HEK293 (cell line): ENCODE data around the gene KLHDC4.

Source experiments
- CTCF ChIA-PET: fragments of 350-600 bp; formaldehyde crosslinking; extraction: SDS; loops from one replicate; lab custom pipeline; 2021; ENCODE audit warnings: antibody characterized with exemption; lab: Yijun Ruan, JAX
- POLR2A ChIA-PET: fragments of 300-600 bp; formaldehyde crosslinking; extraction: SDS; loops from one replicate; lab custom pipeline; 2020; ENCODE audit warnings: antibody characterized with exemption, inconsistent platforms; lab: Yijun Ruan, JAX
- H3K27ac ChIP-seq: fragments of 200-500 bp; sonication (Bioruptor generic); 2 replicates; pipeline ENCODE4 v1.5.1; 2014; ENCODE audit warnings: low read depth, low read length, control low read depth, inconsistent platforms; ENCODE audit errors: extremely low read depth
- H3K36me3 ChIP-seq, 2 experiments: fragments of 200-500 bp in 1 of 2; sonication (Bioruptor generic) in 1 of 2; 1 replicate in 1 of 2; 2 replicates in 1 of 2; pipeline ENCODE4 v1.5.1; 2014 to 2017; ENCODE audit warnings: inconsistent platforms in 2 of 2, low read length in 2 of 2; ENCODE audit not compliant: control insufficient read depth in 2 of 2, insufficient read depth in 1 of 2
- H3K4me1 ChIP-seq: fragments of 200-500 bp; sonication (Bioruptor generic); 2 replicates; pipeline ENCODE4 v1.5.1; 2014; ENCODE audit warnings: mild to moderate bottlenecking, low read length, inconsistent platforms; ENCODE audit not compliant: control insufficient read depth, insufficient read depth
- H3K4me3 ChIP-seq: 2 replicates; pipeline ENCODE4 v1.5.1; 2011; ENCODE audit warnings: low read depth, mild to moderate bottlenecking, control low read depth, low read length, moderate library complexity
- H3K9me3 ChIP-seq: fragments of 200-500 bp; sonication (Bioruptor generic); 2 replicates; pipeline ENCODE4 v1.5.1; 2014; ENCODE audit warnings: low read depth, low read length, inconsistent platforms; ENCODE audit not compliant: control insufficient read depth, insufficient read depth
- CTCF ChIP-seq: fragments of 450-650 bp; formaldehyde crosslinking; IDR thresholded peaks from 2 replicates; pipeline ENCODE4 v1.5.1; 2016; ENCODE audit warnings: missing biosample characterization, missing genetic modification characterization
- GLI2 ChIP-seq: fragments of 450-650 bp; formaldehyde crosslinking; IDR thresholded peaks from 2 replicates; pipeline ENCODE4; 2017; ENCODE audit warnings: missing biosample characterization, missing genetic modification characterization, low read depth, borderline replicate concordance
- IKZF3 ChIP-seq: fragments of 450-650 bp; IDR thresholded peaks from 2 replicates; pipeline ENCODE4 v1.5.0; 2018; ENCODE audit warnings: missing biosample characterization, mild to moderate bottlenecking, missing genetic modification characterization, moderate library complexity
- MZF1 ChIP-seq: fragments of 450-650 bp; formaldehyde crosslinking; IDR thresholded peaks from 2 replicates; pipeline ENCODE4 v1.5.1; 2017; ENCODE audit warnings: missing biosample characterization, missing genetic modification characterization, borderline replicate concordance
- REPIN1 ChIP-seq: fragments of 450-650 bp; formaldehyde crosslinking; IDR thresholded peaks from 2 replicates; pipeline ENCODE4 v1.5.1; 2017; ENCODE audit warnings: missing biosample characterization, missing genetic modification characterization, low read depth
- ZBTB7A ChIP-seq: fragments of 450-650 bp; formaldehyde crosslinking; IDR thresholded peaks from 2 replicates; pipeline ENCODE4 v1.5.1; 2016; ENCODE audit warnings: low read depth, missing biosample characterization, missing genetic modification characterization
- ZNF114 ChIP-seq: fragments of 450-650 bp; formaldehyde crosslinking; IDR thresholded peaks from 2 replicates; pipeline ENCODE4 v1.5.0; 2017; ENCODE audit warnings: missing biosample characterization, missing genetic modification characterization
- ZNF138 ChIP-seq: fragments of 450-650 bp; formaldehyde crosslinking; IDR thresholded peaks from 2 replicates; pipeline ENCODE4 v1.5.1; 2016; ENCODE audit warnings: missing biosample characterization, missing genetic modification characterization, borderline replicate concordance
- ZNF157 ChIP-seq: fragments of 450-650 bp; formaldehyde crosslinking; IDR thresholded peaks from 2 replicates; pipeline ENCODE4 v1.5.1; 2016; ENCODE audit warnings: missing biosample characterization, missing genetic modification characterization
- ZNF184 ChIP-seq: fragments of 450-650 bp; IDR thresholded peaks from 2 replicates; pipeline ENCODE4 v1.5.1; 2018; ENCODE audit warnings: missing biosample characterization, mild to moderate bottlenecking, missing genetic modification characterization
- ZNF324 ChIP-seq: fragments of 450-650 bp; formaldehyde crosslinking; IDR thresholded peaks from 2 replicates; pipeline ENCODE4 v1.5.1; 2016; ENCODE audit warnings: missing biosample characterization, missing genetic modification characterization
- ZNF416 ChIP-seq: fragments of 450-650 bp; formaldehyde crosslinking; IDR thresholded peaks from 2 replicates; pipeline ENCODE4 v1.5.1; 2016; ENCODE audit warnings: missing biosample characterization, missing genetic modification characterization
- ZNF544 ChIP-seq: fragments of 450-650 bp; formaldehyde crosslinking; IDR thresholded peaks from 2 replicates; pipeline ENCODE4 v1.5.0; 2017; ENCODE audit warnings: missing biosample characterization, missing genetic modification characterization
- ZNF585B ChIP-seq: fragments of 450-650 bp; formaldehyde crosslinking; IDR thresholded peaks from 2 replicates; pipeline ENCODE4 v1.5.1; 2016; ENCODE audit warnings: missing biosample characterization, missing genetic modification characterization
- ZNF629 ChIP-seq: fragments of 450-650 bp; formaldehyde crosslinking; IDR thresholded peaks from 2 replicates; pipeline ENCODE4 v1.5.1; 2017; ENCODE audit warnings: missing biosample characterization, missing genetic modification characterization
- ZNF747 ChIP-seq: fragments of 450-650 bp; formaldehyde crosslinking; IDR thresholded peaks from 2 replicates; pipeline ENCODE4 v1.5.1; 2016; ENCODE audit warnings: missing biosample characterization, missing genetic modification characterization
- ZSCAN16 ChIP-seq: fragments of 450-650 bp; formaldehyde crosslinking; IDR thresholded peaks from 2 replicates; pipeline ENCODE4 v1.5.1; 2016; ENCODE audit warnings: missing biosample characterization, missing genetic modification characterization
- TF ChIP-seq, protein P1 (sequence below): fragments of 450-650 bp; formaldehyde crosslinking; IDR thresholded peaks from 2 replicates; pipeline ENCODE4 v1.5.1; 2016; ENCODE audit warnings: missing biosample characterization, missing genetic modification characterization, low read depth
- TF ChIP-seq, protein P2 (sequence below): fragments of 450-650 bp; formaldehyde crosslinking; IDR thresholded peaks from 2 replicates; pipeline ENCODE4 v1.5.1; 2017; ENCODE audit warnings: missing biosample characterization, missing genetic modification characterization
- TF ChIP-seq, protein P3 (sequence below): fragments of 450-650 bp; formaldehyde crosslinking; IDR thresholded peaks from 2 replicates; pipeline ENCODE4 v1.5.1; 2016; ENCODE audit warnings: missing biosample characterization, missing genetic modification characterization
- TF ChIP-seq, protein P4 (sequence below): fragments of 450-650 bp; formaldehyde crosslinking; IDR thresholded peaks from 2 replicates; pipeline ENCODE4 v1.5.1; 2016; ENCODE audit warnings: missing biosample characterization, missing genetic modification characterization
- TF ChIP-seq, protein P5 (sequence below): fragments of 450-650 bp; formaldehyde crosslinking; IDR thresholded peaks from 2 replicates; pipeline ENCODE4 v1.5.1; 2016; ENCODE audit warnings: missing biosample characterization, missing genetic modification characterization

The KLHDC4 gene

DNA sequence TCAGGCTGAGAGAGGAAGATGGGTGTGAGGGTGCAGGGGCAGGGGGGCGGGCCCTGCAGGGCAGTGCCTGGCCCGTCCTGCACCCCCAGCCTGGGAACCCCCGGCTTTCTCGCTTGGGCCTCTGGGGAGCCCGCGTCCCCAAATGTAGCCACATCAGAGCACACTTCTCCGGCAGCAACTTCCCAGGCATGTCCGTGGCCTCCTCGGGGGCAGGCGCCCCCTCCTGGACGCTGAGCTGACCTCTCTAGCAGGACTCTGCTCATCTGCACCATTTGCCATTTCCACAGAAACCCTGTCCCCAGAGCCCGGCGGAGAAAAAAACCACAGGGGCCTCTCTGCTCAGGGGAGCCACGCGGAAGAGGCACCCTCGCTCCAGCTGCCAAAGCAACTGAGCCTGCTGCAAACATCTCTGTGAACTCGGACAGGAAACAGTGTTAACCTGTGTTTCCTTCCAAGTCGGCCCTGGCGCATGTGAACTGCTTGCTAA lies 63.4 kb downstream of the KLHDC4 start:
- Histone ChIP-seq H3K9me3 (no peaks in the 10 kb centered on the region), H3K36me3 (peaks cover 0 to 69% of the 10 kb centered on the region in 2 experiments; a peak in 1 of 3 replicates), H3K4me3 (no peak overlapping the region), H3K27ac (no peak overlapping the region), H3K4me1 (no peaks in the 10 kb centered on the region)
- POLR2A ChIA-PET = no interaction called here
- TF ChIP-seq, protein P1, sequence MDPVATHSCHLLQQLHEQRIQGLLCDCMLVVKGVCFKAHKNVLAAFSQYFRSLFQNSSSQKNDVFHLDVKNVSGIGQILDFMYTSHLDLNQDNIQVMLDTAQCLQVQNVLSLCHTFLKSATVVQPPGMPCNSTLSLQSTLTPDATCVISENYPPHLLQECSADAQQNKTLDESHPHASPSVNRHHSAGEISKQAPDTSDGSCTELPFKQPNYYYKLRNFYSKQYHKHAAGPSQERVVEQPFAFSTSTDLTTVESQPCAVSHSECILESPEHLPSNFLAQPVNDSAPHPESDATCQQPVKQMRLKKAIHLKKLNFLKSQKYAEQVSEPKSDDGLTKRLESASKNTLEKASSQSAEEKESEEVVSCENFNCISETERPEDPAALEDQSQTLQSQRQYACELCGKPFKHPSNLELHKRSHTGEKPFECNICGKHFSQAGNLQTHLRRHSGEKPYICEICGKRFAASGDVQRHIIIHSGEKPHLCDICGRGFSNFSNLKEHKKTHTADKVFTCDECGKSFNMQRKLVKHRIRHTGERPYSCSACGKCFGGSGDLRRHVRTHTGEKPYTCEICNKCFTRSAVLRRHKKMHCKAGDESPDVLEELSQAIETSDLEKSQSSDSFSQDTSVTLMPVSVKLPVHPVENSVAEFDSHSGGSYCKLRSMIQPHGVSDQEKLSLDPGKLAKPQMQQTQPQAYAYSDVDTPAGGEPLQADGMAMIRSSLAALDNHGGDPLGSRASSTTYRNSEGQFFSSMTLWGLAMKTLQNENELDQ = no peak
- TF ChIP-seq ZNF585B (tag by site-specific recombination) (no peak), MZF1 (tag by site-specific recombination) (no peak), CTCF (tag by site-specific recombination) (peak; percentile 61)
- TF ChIP-seq, protein P2, sequence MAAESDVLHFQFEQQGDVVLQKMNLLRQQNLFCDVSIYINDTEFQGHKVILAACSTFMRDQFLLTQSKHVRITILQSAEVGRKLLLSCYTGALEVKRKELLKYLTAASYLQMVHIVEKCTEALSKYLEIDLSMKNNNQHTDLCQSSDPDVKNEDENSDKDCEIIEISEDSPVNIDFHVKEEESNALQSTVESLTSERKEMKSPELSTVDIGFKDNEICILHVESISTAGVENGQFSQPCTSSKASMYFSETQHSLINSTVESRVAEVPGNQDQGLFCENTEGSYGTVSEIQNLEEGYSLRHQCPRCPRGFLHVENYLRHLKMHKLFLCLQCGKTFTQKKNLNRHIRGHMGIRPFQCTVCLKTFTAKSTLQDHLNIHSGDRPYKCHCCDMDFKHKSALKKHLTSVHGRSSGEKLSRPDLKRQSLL (tag by site-specific recombination) = no peak
- CTCF ChIA-PET = interaction anchor here (0.6 to 1.7 kb wide), 12 partner anchors 8 to 242 kb away, joined by 3 to 8 read pairs (median 4); partner anchors contain the start of gene KLHDC4

DNA sequence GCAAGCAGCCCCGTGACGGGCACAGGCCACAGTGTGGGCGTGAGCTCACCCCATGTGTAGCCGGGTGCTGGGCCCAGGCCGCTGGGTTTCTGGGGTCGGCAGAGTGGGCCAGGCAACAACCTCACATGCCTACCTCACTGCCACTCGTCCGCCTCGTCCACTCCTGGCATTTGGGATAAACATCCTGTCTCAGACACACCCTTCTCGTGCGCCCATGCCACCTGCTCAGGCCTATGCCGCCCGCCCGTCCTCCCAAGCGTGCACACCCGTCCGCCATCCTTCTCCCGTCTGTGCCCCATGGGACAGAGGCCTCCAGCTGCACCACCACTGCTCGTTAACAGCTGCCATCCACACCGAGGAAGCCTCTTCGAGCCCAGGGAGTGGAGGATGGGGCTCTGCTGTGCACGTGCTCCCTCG lies 64.3 kb downstream of the KLHDC4 start:
- Histone ChIP-seq H3K27ac (no peak overlapping the region), H3K9me3 (no peaks in the 10 kb centered on the region), H3K36me3 (peaks cover 0 to 69% of the 10 kb centered on the region in 2 experiments; a peak in 1 of 3 replicates), H3K4me3 (no peak overlapping the region), H3K4me1 (no peaks in the 10 kb centered on the region)
- POLR2A ChIA-PET = no interaction called here
- TF ChIP-seq ZNF629 (tag by site-specific recombination) (no peak), ZNF416 (tag by site-specific recombination) (no peak), ZNF184 (tag by site-specific recombination) (no peak), ZNF747 (tag by site-specific recombination) (no peak), ZNF157 (no peak), ZSCAN16 (tag by site-specific recombination) (no peak), ZNF138 (tag by site-specific recombination) (no peak), ZBTB7A (tag by site-specific recombination) (no peak), ZNF324 (tag by site-specific recombination) (no peak), ZNF544 (tag by site-specific recombination) (no peak), GLI2 (tag by site-specific recombination) (no peak), REPIN1 (tag by site-specific recombination) (no peak), ZNF114 (no peak), IKZF3 (tag by site-specific recombination) (no peak)
- TF ChIP-seq, protein P3, sequence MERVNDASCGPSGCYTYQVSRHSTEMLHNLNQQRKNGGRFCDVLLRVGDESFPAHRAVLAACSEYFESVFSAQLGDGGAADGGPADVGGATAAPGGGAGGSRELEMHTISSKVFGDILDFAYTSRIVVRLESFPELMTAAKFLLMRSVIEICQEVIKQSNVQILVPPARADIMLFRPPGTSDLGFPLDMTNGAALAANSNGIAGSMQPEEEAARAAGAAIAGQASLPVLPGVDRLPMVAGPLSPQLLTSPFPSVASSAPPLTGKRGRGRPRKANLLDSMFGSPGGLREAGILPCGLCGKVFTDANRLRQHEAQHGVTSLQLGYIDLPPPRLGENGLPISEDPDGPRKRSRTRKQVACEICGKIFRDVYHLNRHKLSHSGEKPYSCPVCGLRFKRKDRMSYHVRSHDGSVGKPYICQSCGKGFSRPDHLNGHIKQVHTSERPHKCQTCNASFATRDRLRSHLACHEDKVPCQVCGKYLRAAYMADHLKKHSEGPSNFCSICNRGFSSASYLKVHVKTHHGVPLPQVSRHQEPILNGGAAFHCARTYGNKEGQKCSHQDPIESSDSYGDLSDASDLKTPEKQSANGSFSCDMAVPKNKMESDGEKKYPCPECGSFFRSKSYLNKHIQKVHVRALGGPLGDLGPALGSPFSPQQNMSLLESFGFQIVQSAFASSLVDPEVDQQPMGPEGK (tag by site-specific recombination) = no peak
- TF ChIP-seq, protein P4, sequence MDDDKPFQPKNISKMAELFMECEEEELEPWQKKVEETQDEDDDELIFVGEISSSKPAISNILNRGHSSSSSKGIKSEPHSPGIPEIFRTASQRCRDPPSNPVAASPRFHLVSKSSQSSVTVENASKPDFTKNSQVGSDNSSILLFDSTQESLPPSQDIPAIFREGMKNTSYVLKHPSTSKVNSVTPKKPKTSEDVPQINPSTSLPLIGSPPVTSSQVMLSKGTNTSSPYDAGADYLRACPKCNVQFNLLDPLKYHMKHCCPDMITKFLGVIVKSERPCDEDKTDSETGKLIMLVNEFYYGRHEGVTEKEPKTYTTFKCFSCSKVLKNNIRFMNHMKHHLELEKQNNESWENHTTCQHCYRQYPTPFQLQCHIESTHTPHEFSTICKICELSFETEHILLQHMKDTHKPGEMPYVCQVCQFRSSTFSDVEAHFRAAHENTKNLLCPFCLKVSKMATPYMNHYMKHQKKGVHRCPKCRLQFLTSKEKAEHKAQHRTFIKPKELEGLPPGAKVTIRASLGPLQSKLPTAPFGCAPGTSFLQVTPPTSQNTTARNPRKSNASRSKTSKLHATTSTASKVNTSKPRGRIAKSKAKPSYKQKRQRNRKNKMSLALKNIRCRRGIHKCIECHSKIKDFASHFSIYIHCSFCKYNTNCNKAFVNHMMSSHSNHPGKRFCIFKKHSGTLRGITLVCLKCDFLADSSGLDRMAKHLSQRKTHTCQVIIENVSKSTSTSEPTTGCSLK (tag by site-specific recombination) = no peak
- TF ChIP-seq, protein P5, sequence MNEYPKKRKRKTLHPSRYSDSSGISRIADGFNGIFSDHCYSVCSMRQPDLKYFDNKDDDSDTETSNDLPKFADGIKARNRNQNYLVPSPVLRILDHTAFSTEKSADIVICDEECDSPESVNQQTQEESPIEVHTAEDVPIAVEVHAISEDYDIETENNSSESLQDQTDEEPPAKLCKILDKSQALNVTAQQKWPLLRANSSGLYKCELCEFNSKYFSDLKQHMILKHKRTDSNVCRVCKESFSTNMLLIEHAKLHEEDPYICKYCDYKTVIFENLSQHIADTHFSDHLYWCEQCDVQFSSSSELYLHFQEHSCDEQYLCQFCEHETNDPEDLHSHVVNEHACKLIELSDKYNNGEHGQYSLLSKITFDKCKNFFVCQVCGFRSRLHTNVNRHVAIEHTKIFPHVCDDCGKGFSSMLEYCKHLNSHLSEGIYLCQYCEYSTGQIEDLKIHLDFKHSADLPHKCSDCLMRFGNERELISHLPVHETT (tag by site-specific recombination) = no peak
- CTCF ChIA-PET = interaction anchor here (0.6 to 1.5 kb wide), 6 partner anchors 9 to 361 kb away, joined by 3 to 7 read pairs (median 3); no protein-coding TSS in a partner anchor
